Stimulated activated effector memory CD8-positive, alpha-beta T cell treated with anti-CD3 and anti-CD28 coated beads, Interleukin-12 subunit alpha, Interleukin-12 subunit beta, amount 100 ng/mL, for 72 hours (primary cell): ENCODE measurements around the gene MED8.
"Not testable (repeated sequence)": the region's sequence is repeated elsewhere in the genome, so short reads cannot be mapped to it uniquely, and the experiment has no call there.

Source experiments
- ATAC-seq: fragments of 150-1000 bp; cut with Tn5 transposase; 2 replicates; pipeline ENCODE4 v1.10.0; 2021
- DNase-seq, 2 donors: peaks; one replicate each; pipeline ENCODE4 v3.0.0; 2021 to 2022; ENCODE audit warnings: low spot score in 2 of 2
- H3K27ac Mint-ChIP-seq: one replicate; pipeline ENCODE4 v1.8.0; 2022; ENCODE audit warnings: mild to moderate bottlenecking, mixed read lengths
- H3K36me3 Mint-ChIP-seq: one replicate; pipeline ENCODE4 v1.8.0; 2022; ENCODE audit warnings: mild to moderate bottlenecking, mixed read lengths
- H3K4me1 Mint-ChIP-seq: one replicate; pipeline ENCODE4 v1.8.0; 2022; ENCODE audit warnings: mixed read lengths
- H3K4me3 Mint-ChIP-seq: one replicate; pipeline ENCODE4 v1.8.0; 2022; ENCODE audit warnings: mild to moderate bottlenecking, mixed read lengths
- H3K9me3 Mint-ChIP-seq: one replicate; pipeline ENCODE4 v1.8.0; 2022; ENCODE audit warnings: mixed read lengths

MED8 gene

DNA sequence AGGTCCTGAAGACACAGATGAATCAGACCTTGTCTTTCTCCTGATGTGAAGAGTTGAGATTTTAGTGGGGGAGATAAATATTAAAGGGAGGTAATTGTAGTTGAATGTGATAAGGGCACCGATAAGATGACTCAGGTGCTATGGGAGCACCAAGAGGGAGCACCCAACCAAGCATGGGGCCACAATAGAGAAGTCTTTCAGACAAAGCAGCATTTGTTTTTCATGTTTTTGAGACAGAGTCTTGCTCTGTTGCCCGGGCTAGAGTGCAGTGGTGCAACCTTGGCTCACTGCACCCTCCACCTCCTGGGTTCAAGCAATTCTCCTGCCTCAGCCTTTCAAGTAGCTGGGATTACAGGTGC lies 16.3 kb upstream of the MED8 start:
- Mint-ChIP-seq H3K4me3 (no peak overlapping the region), H3K9me3 (no peaks in the 10 kb centered on the region), H3K4me1 (peaks cover 13% of the 10 kb centered on the region), H3K27ac (no peak overlapping the region), H3K36me3 (peaks cover 82% of the 10 kb centered on the region)
- ATAC-seq (no peak), DNase-seq (no peak)

DNA sequence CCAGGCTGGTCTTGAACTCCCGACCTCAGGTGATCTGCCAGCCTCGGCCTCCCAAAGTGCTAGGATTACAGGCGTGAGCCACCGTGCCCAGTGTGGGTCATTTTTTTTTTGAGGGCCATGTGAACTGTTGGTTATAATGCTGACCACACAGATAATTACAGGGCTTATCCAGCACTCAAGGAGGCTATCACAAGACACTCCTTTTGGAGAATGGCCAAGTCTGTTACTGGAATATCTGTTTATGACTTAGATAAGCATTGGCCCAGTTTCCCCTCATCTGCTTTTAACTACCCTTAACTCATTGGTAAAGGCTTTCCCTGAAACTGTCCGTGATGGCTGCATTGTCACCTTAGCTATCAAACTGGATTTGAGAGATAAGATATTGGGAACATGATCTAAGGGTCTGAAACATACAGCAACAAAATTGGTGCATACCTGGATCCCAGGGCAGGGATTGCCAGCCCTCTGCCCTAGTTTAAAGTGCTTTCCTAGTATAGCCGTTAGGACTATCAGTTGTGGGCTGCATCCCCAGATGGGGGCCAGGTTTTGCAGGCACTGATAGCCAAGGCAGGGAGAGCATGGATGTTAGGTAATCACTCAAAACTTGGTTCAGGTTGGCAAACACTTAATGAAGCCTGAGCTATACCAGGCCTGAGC lies 15.7 kb upstream of the MED8 start:
- Mint-ChIP-seq H3K9me3 (no peaks in the 10 kb centered on the region), H3K27ac (no peak overlapping the region), H3K4me1 (peaks cover 13% of the 10 kb centered on the region), H3K4me3 (no peak overlapping the region), H3K36me3 (peaks cover 78% of the 10 kb centered on the region)
- ATAC-seq (no peak), DNase-seq (no peak)

DNA sequence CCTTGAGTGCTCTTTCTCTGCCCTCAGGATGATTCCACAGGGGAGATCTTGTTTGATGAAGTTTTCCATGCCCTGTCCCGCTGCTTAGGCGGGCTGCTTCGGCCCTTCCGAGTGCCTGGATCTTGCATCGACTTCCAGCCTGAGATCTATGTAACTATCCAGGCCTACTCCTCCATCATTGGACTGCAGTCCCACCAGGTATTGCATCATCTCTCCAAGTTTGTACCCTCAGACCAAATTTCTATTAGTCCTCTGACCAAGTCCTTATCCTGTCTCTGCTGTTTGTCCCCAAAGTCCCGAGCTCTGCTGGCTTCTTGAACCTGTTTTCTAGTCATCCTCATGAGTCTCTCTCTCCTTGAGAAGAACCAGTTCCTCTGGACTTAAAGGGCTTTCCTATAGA lies 14.8 kb upstream of the MED8 start:
- H3K4me3 Mint-ChIP-seq: no peak overlapping the region
- no peak overlapping the region for H3K27ac Mint-ChIP-seq
- no peak for DNase-seq
- H3K36me3 Mint-ChIP-seq: peaks cover 68% of the 10 kb centered on the region
- no peak for ATAC-seq
- no peaks in the 10 kb centered on the region for H3K9me3 Mint-ChIP-seq
- H3K4me1 Mint-ChIP-seq: peaks cover 13% of the 10 kb centered on the region

DNA sequence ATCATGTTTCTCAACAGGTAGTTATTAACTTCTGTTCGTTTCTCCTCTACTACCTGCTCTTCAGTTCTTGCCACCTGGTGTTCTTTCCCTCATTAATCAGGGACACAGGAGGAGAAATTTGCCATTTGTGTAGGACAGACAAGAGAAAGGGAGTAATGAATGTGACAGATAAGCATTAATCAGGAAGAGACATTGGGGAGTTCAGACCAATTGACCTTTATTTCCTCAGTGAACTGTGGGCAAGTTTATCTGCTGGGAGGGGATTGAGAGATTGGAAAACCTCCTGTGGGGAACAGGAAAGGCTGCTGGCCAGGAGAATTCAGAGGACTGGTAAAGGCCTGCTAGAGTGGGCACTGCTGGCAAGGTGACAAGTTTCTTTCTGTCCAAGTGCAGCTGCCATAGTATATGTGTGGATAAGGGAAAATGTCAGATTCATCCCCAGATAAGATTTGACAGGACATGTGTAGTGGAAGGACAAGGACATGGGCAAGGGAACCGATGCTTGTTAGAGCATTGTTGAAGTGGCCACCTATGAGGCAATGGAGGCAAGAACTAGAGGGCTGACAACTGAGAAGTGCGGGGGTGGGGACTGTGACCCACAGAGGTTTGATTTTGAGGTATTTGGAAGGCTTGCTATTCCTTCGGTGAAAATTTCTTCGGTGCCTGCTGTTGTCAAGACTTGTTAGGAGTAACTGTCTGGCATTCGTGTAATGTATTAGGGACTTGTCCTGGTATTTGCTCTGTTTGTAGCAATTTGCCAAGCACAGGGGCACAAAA lies 12.7 kb upstream of the MED8 start:
- Mint-ChIP-seq H3K4me3 (no peak overlapping the region), H3K27ac (peak overlapping the region; percentile 20), H3K9me3 (no peaks in the 10 kb centered on the region), H3K4me1 (peaks cover 13% of the 10 kb centered on the region), H3K36me3 (peaks cover 47% of the 10 kb centered on the region)
- ATAC-seq (no peak), DNase-seq (no peak)

DNA sequence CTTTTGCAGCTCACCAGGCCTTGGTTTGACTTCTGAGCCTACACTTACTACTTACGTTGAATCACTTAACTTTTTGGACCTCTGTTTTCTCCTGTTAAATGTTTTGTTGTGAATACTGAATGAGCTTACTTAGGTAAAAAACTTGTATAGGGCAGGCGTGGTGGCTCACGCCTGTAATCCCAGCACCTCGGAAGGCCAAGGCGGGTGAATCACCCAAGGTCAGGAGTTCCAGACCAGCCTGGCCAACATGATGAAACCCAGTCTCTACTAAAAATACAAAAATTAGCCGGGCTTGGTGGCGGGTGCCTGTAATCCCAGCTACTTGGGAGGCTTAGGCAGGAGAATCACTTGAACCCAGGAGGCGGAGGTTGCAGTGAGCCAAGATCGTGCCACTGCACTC lies 10.8 kb upstream of the MED8 start:
- not testable (repeated sequence) for H3K9me3 Mint-ChIP-seq, H3K4me3 Mint-ChIP-seq, ATAC-seq, DNase-seq, H3K27ac Mint-ChIP-seq
- Mint-ChIP-seq H3K36me3 (peaks cover 40% of the 10 kb centered on the region), H3K4me1 (peaks cover 13% of the 10 kb centered on the region)

DNA sequence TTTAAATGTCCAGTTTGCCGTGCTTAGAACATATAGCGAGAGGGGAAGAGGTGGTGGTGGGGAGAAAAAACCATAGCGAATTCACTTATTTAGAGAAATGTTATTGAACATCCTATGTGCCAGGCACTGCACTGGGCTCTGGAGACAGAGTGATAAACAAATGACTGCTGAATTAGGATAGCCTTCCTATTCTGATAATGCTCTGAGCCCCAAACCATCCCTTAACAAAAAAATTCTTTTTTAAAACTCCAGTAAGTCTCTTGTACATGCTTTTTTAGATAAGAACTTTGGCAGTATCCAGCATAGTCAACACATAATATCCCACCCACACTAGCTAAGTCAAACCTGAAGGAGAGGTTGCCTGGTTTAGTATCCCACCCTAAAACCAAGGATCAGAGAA lies 8.6 kb upstream of the MED8 start:
- peaks cover 25% of the 10 kb centered on the region for H3K36me3 Mint-ChIP-seq
- DNase-seq (no peak), ATAC-seq (no peak)
- H3K27ac Mint-ChIP-seq: no peak overlapping the region
- H3K4me3 Mint-ChIP-seq: no peak overlapping the region
- no peaks in the 10 kb centered on the region for H3K9me3 Mint-ChIP-seq
- peaks cover 20% of the 10 kb centered on the region for H3K4me1 Mint-ChIP-seq

DNA sequence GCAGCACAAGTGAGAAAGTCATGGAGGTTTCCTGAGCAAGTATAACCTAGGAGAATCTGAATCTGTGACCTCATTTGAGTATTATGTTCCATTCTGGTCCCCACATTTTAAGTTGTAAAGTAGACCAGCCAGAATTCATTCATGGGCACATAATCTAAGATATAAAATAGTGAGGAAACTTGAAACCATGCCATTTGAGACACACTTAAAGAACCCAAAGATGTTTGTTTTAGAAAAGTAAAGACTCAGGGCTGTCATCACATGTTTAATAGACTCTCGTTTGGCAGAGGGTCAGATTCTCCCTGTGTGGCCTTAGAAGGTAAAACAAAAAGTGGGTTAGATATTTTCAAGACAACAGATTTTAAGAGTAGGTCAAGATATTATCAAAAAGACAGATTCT lies 6.5 kb upstream of the MED8 start:
- no peak for ATAC-seq
- H3K36me3 Mint-ChIP-seq: peaks cover 19% of the 10 kb centered on the region
- H3K4me3 Mint-ChIP-seq: no peak overlapping the region

DNA sequence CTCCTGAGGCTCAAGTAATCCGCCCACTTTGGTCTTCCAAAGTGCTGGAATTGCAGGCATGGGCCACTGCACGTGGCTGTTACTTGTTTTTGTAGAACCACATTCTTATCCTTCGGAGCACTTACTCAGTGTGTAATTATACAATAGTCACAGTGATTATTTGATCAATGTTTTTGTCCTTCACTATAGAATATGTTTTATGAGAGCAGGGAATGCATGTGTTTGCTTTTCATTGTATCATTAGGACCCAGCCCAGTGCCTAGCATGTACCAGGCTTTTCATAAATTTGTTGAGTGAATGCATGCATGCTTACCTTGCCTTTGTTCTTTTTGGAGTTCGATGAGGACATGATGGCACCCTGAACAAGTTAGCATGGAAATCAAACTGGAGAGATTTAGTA lies 5.9 kb upstream of the MED8 start:
- Mint-ChIP-seq H3K4me3 (no peak overlapping the region), H3K36me3 (peaks cover 19% of the 10 kb centered on the region), H3K4me1 (peaks cover 15% of the 10 kb centered on the region), H3K9me3 (no peaks in the 10 kb centered on the region), H3K27ac (peak overlapping the region; percentile 32)
- no peak for ATAC-seq
- DNase-seq: no peak

More for the DNA sequence above, 6.5 kb upstream of the MED8 start:
- H3K27ac Mint-ChIP-seq: no peak overlapping the region
- DNase-seq: no peak
- peaks cover 15% of the 10 kb centered on the region for H3K4me1 Mint-ChIP-seq
- no peaks in the 10 kb centered on the region for H3K9me3 Mint-ChIP-seq

DNA sequence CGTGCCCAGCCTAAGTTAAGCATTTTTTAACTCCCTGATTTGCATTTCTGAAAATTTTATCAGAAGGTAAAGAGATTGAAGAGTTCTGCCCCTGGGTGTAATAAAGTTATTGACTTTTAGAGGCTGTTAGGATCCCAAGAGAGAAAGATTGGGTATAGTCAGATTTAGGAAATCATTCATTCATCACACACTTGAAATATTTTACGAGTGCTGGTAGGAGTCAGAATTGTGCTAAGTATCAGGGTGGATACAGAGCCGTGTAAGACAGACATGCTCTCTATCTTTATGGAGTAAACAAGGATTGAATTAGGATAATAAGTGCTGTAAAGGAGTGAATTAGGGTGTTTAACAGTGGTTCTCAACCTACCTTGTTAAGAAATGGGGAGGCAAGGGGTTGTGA lies 3.1 kb upstream of the MED8 start:
- H3K27ac Mint-ChIP-seq: no peak overlapping the region
- no peak for DNase-seq
- H3K4me1 Mint-ChIP-seq: peaks cover 36% of the 10 kb centered on the region

DNA sequence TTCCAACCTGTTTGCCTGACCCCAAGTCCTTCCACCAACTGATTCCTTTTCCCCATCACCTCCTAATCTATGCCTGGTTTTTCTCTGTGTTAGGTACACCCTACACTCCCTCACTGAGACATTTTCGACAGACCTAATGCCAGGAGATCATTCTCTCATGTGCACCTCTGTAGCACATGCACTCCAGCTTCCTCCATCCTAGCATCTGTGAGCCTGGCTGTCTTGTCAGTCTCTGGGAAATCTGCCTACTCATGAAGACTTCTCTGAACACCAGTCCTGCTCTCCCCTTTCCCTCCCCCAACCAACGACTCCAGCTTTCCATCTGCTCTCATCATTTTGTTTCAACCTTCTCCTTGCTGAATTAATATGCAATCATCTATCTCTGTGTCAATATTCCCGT lies 987 bp downstream of the MED8 start:
- ATAC-seq (no peak), DNase-seq (no peak)
- Mint-ChIP-seq H3K36me3 (peaks cover 59% of the 10 kb centered on the region), H3K4me1 (peaks cover 39% of the 10 kb centered on the region), H3K4me3 (peak overlapping the region; percentile 99), H3K27ac (peak overlapping the region; percentile 98), H3K9me3 (no peaks in the 10 kb centered on the region)

More for the DNA sequence above, 3.1 kb upstream of the MED8 start:
- Mint-ChIP-seq H3K4me3 (no peak overlapping the region), H3K9me3 (no peaks in the 10 kb centered on the region), H3K36me3 (peaks cover 39% of the 10 kb centered on the region)
- ATAC-seq: no peak

DNA sequence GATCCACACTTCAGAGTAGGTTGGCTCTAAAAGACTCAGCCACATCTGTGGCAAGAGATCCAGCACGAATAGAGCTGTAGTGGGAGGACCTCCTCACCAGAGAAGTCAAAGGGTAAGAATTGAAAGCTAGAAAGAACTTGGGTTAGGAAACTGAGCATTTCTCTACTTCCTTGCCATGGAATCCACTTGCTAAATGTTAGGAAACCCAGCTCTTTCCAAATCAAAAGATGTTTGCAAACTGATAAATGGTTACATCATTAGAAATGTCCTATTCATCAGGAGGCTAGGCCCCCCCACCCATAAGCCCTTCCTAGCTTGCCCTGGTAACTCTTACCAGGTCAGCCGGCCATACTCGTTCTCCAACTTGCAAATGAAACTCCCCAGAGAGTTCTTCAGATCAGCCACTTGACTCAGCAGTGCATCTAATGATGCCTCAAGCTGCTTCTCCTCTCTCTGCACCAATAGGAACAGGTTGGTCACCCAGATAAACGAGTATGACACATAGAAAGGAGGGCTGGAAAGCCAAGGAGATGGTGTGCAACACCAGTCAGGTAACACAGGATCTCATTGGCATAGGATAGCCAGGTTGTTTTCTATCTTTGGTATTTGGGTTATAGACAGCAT lies 1.5 kb downstream of the MED8 start:
- ATAC-seq (no peak), DNase-seq (no peak)
- H3K4me3 Mint-ChIP-seq: peak overlapping the region; percentile 99
- H3K4me1 Mint-ChIP-seq: peaks cover 33% of the 10 kb centered on the region
- peaks cover 64% of the 10 kb centered on the region for H3K36me3 Mint-ChIP-seq
- peak overlapping the region; percentile 98 for H3K27ac Mint-ChIP-seq
- no peaks in the 10 kb centered on the region for H3K9me3 Mint-ChIP-seq

DNA sequence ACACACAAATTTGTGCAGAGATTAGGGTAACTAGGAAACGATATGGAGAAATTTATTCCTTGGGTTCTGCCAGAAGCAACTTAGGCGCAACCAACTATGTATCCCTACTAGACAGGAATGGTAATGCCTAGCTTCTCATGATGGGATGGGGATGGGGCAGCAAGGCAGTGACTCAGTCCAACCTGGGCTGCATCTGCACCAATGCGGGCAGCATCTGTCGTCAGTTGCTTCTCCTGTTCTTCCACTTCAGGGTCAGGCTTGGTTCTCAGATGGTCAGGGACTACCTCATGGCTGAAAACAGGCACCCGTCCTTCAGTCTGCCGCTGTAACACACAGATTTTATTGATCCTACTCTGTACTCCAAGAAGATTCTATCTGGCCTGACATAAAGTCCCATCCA lies 2.9 kb downstream of the MED8 start:
- no peak for DNase-seq
- H3K9me3 Mint-ChIP-seq: no peaks in the 10 kb centered on the region
- H3K4me3 Mint-ChIP-seq: no peak overlapping the region
- H3K36me3 Mint-ChIP-seq: peaks cover 72% of the 10 kb centered on the region
- ATAC-seq: no peak
- H3K27ac Mint-ChIP-seq: peak overlapping the region; percentile 67
- H3K4me1 Mint-ChIP-seq: peaks cover 28% of the 10 kb centered on the region

DNA sequence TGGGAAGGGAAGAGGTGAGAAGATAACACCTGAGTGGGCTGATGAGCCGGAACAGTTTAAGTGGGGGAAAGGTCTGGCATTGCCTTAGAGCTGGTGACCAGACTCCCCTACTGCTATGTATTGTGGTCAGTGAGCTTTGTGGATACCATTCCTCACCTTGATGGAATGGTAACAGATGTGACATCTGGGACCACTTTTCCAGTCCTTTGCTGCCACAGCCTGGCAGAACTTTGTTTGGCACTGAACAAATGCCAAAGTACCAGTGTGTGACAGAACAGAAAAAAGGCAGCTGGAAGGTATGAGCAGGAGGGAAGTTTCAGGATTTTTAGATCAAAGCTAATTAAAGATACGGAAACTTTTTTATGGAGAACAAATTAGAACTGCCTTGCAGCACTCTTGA lies 6.2 kb downstream of the MED8 start:
- H3K36me3 Mint-ChIP-seq: peaks cover 76% of the 10 kb centered on the region

DNA sequence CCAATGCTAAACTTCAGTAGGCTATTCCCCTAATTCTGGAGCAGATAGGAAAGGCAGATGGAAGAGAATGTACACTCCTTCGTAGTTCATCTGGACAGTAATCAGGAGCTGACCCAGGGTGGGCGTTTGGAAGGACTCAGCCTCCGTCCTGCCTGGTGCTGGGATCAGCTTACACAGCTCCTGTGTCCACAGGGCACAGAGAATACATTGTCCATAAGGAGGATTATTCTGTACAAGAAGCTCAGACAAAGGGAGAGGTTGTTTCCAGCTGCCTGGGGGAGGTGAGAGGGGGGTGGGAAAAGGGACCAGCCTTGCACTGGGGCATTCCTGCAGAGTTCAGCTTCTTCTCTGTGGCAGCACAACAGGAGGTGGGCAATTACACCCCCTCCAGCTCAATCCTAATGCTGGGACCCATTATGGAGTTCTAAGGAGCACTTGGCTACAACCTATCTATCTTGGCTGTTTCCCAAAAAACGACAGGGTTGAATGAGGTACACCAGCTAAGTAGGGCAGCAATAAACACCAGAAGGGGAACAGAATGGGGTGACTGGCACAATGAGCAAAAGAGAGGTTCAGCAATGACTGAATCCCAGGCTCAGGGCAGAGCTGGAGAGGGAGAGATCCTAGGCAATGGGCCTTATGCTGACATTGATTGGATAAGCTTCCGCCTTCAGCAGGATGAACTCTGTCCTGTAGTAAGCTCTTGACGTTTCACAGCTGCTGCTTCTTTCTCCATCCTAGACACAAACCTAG lies 7.4 kb downstream of the MED8 start:
- H3K36me3 Mint-ChIP-seq: peaks cover 71% of the 10 kb centered on the region
- DNase-seq (no peak), ATAC-seq (no peak)
- H3K9me3 Mint-ChIP-seq: no peaks in the 10 kb centered on the region
- peaks cover 7% of the 10 kb centered on the region for H3K4me1 Mint-ChIP-seq
- peak overlapping the region; percentile 63 for H3K27ac Mint-ChIP-seq
- H3K4me3 Mint-ChIP-seq: no peak overlapping the region

More for the DNA sequence above, 6.2 kb downstream of the MED8 start:
- Mint-ChIP-seq H3K4me1 (peaks cover 19% of the 10 kb centered on the region), H3K4me3 (no peak overlapping the region), H3K9me3 (no peaks in the 10 kb centered on the region), H3K27ac (no peak overlapping the region)
- no peak for ATAC-seq
- DNase-seq: no peak

DNA sequence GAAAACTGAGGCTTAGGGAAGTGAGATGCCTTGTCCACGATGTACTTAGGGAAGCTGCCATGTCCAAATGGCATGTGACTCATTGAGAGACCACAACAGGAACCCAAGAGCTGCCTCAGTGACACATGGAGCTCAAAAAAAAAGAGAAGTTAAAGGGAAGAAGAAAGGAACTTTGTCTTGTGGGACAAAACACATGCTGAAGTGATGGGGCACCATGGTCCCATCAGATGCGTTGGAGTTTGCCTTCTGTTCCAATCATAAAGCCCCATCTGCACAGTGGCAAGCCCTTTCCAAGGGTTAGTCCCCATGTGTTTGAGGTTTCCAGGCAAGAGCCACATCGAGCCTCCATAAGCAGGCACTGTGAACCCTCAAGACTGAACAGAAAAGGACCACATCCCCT lies 8.0 kb downstream of the MED8 start:
- no peaks in the 10 kb centered on the region for H3K9me3 Mint-ChIP-seq

More for the DNA sequence above, 8.0 kb downstream of the MED8 start:
- no peak for ATAC-seq
- peaks cover 5% of the 10 kb centered on the region for H3K4me1 Mint-ChIP-seq
- peak overlapping the region; percentile 63 for H3K27ac Mint-ChIP-seq
- H3K4me3 Mint-ChIP-seq: no peak overlapping the region
- DNase-seq: no peak
- peaks cover 65% of the 10 kb centered on the region for H3K36me3 Mint-ChIP-seq
